Vagina (tissue), 2 donors: Measurements from ENCODE around the gene PDRG1. TPM values are rescaled to one million over a fixed set of nuclear protein-coding genes. Genes with fewer than 3 reads are reported as not detected.

Source experiments
- DNase-seq, 2 donors: peaks; one replicate each; pipeline ENCODE4 v3.0.0-alpha.2; 2017; ENCODE audit errors: extremely low spot score in 2 of 2
- H3K27ac ChIP-seq: fragments of 200-600 bp; sonication (generic); one replicate; pipeline ENCODE4 v1.5.1; 2019
- H3K27me3 ChIP-seq: fragments of 200-600 bp; sonication (generic); one replicate; pipeline ENCODE4 v1.5.1; 2019
- H3K36me3 ChIP-seq, 2 donors: fragments of 200-600 bp; sonication (generic); one replicate each; pipeline ENCODE4 v1.5.1; 2017 to 2019
- H3K4me1 ChIP-seq: fragments of 200-600 bp; sonication (generic); one replicate; pipeline ENCODE4 v1.5.1; 2019
- H3K4me3 ChIP-seq, 2 donors: fragments of 200-600 bp; sonication (generic); 1 replicate in 1 of 2; 2 replicates in 1 of 2; pipeline ENCODE4 v1.5.1; 2016 to 2019
- H3K9me3 ChIP-seq: fragments of 200-600 bp; sonication (generic); one replicate; pipeline ENCODE4 v1.5.1; 2019
- POLR2A ChIP-seq, 2 donors: fragments of 450-650 bp; IDR thresholded peaks; one replicate each; pipeline ENCODE4 v1.6.1; 2017; ENCODE audit warnings: antibody characterized with exemption in 2 of 2, mild to moderate bottlenecking in 2 of 2, moderate library complexity in 2 of 2
- POLR2AphosphoS5 ChIP-seq, 2 donors: sonication (generic); formaldehyde crosslinking; IDR thresholded peaks; one replicate each; pipeline ENCODE4 v1.9.0; 2017; ENCODE audit warnings: antibody characterized with exemption in 2 of 2, mild to moderate bottlenecking in 2 of 2, low read depth in 1 of 2; ENCODE audit not compliant: insufficient read depth in 1 of 2
- intact Hi-C: fragments of 100-400 bp; cut with DNase I; formaldehyde crosslinking; loops from one replicate; pipeline ENCODE4 v1.15.1; 2023
- total RNA-seq: library from RNA; depleted of rRNA; stranded (reverse); fragments of >200 nt; gene quantifications from one replicate; pipeline ENCODE4 v1.2.3, GENCODE V29; 2016
- TF ChIP-seq, protein P1 (sequence below), 3 experiments: fragments of 450-650 bp in 2 of 3; fragments of 200-600 bp in 1 of 3; sonication (generic) in 1 of 3; IDR thresholded peaks; one replicate each; pipeline ENCODE4 v1.5.1; 2017 to 2019; ENCODE audit warnings: antibody characterized with exemption in 3 of 3, mild to moderate bottlenecking in 2 of 3, moderate library complexity in 2 of 3

The PDRG1 gene
- total RNA-seq, 1 donor from 2014 or later = 5.9 TPM

DNA sequence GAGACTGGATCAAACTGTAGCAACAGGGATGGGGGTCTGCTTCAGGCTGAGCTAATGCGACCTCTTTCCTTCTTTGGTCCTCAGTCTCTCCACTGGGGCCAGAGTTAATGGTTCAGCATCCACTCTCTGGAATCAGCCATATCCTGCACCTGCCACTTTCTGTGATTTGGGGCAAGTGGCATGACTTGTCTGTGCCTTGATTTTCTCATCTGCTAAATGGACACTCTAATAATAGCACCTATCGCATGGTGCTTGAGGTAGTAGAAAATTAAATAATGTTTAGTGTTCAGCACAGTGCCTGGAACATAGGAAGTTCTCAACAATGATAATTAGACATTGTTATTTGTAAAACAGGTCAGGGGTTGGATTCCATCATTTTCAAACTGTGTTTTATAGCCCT lies 22.4 kb upstream of the PDRG1 start:
- Histone ChIP-seq H3K36me3 (no peaks in the 10 kb centered on the region), H3K27me3 (no peaks in the 10 kb centered on the region), H3K9me3 (no peaks in the 10 kb centered on the region), H3K4me1 (no peaks in the 10 kb centered on the region), H3K27ac (no peak overlapping the region), H3K4me3 (no peak overlapping the region)
- DNase-seq = no peak
- intact Hi-C loops = no loop called here
- no peak for TF ChIP-seq POLR2AphosphoS5 (IDR thresholded peaks at IDR 0.05; ENCODE audit: insufficient read depth in 1 of 2, low read depth in 1 of 2)
- TF ChIP-seq POLR2A (IDR thresholded peaks at IDR 0.05) = no peak
- TF ChIP-seq, protein P1, sequence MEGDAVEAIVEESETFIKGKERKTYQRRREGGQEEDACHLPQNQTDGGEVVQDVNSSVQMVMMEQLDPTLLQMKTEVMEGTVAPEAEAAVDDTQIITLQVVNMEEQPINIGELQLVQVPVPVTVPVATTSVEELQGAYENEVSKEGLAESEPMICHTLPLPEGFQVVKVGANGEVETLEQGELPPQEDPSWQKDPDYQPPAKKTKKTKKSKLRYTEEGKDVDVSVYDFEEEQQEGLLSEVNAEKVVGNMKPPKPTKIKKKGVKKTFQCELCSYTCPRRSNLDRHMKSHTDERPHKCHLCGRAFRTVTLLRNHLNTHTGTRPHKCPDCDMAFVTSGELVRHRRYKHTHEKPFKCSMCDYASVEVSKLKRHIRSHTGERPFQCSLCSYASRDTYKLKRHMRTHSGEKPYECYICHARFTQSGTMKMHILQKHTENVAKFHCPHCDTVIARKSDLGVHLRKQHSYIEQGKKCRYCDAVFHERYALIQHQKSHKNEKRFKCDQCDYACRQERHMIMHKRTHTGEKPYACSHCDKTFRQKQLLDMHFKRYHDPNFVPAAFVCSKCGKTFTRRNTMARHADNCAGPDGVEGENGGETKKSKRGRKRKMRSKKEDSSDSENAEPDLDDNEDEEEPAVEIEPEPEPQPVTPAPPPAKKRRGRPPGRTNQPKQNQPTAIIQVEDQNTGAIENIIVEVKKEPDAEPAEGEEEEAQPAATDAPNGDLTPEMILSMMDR (IDR thresholded peaks at IDR 0.05) = no peak

DNA sequence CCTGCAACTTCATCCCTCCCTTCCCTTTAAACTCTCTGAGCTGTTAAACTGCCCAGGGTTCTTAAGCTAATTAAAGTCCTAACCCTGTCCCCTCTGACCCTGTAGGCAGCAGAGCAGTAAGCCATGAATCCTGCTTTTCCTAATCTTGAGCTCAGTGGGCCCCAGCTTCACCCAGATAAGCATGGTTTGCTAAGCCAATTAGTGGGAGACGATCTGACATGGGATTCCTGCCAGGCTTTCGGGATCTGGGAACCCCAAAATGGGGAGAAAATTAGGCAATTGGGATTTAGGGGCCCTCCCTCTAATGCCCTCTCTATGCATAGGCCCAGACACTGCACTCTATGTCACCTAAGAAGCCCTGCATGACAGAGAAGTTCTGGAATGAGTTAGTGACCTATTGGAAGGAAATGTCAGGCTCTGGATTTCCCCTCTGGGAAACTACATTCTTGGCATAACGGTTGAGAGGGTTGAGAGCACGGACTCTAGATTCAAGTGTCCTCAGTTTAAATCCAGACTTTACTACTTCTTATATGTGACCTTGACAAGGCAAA lies 20.7 kb upstream of the PDRG1 start:
- Histone ChIP-seq H3K4me1 (peaks cover 4% of the 10 kb centered on the region), H3K27ac (no peak overlapping the region), H3K9me3 (no peaks in the 10 kb centered on the region), H3K27me3 (no peaks in the 10 kb centered on the region), H3K36me3 (no peaks in the 10 kb centered on the region), H3K4me3 (no peak overlapping the region)
- TF ChIP-seq POLR2AphosphoS5 (IDR thresholded peaks at IDR 0.05; ENCODE audit: insufficient read depth in 1 of 2, low read depth in 1 of 2) (no peak), POLR2A (IDR thresholded peaks at IDR 0.05) (no peak)
- TF ChIP-seq, protein P1 (IDR thresholded peaks at IDR 0.05) = no peak
- intact Hi-C loops = no loop called here
- DNase-seq = no peak

DNA sequence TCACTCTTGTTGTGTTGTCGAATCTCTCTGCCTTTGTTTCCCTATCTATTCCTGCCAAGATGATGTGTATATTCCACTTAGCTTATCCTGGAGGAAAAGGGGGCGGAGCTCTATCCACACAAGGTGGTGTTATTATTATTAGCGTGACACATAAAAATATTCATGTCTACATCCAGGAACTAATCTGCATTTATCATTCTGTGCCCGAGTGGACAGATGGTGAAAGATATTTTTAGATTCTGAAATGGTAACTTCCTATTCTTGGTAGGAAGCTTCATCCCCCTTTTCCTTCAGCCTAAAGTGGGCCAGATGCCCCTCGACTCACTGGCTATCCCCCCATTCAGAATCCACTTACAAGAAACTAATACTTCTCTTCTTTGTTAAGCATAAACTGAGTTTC lies 18.1 kb upstream of the PDRG1 start:
- H3K27me3 ChIP-seq = no peaks in the 10 kb centered on the region
- TF ChIP-seq POLR2A (IDR thresholded peaks at IDR 0.05) (no peak), POLR2AphosphoS5 (IDR thresholded peaks at IDR 0.05; ENCODE audit: insufficient read depth in 1 of 2, low read depth in 1 of 2) (no peak)
- TF ChIP-seq, protein P1 (IDR thresholded peaks at IDR 0.05) = no peak
- intact Hi-C loops = no loop called here
- H3K27ac ChIP-seq = no peak overlapping the region
- no peaks in the 10 kb centered on the region for H3K36me3 ChIP-seq
- H3K9me3 ChIP-seq = no peaks in the 10 kb centered on the region
- H3K4me1 ChIP-seq = peaks cover 5% of the 10 kb centered on the region
- no peak for DNase-seq
- H3K4me3 ChIP-seq = no peak overlapping the region

DNA sequence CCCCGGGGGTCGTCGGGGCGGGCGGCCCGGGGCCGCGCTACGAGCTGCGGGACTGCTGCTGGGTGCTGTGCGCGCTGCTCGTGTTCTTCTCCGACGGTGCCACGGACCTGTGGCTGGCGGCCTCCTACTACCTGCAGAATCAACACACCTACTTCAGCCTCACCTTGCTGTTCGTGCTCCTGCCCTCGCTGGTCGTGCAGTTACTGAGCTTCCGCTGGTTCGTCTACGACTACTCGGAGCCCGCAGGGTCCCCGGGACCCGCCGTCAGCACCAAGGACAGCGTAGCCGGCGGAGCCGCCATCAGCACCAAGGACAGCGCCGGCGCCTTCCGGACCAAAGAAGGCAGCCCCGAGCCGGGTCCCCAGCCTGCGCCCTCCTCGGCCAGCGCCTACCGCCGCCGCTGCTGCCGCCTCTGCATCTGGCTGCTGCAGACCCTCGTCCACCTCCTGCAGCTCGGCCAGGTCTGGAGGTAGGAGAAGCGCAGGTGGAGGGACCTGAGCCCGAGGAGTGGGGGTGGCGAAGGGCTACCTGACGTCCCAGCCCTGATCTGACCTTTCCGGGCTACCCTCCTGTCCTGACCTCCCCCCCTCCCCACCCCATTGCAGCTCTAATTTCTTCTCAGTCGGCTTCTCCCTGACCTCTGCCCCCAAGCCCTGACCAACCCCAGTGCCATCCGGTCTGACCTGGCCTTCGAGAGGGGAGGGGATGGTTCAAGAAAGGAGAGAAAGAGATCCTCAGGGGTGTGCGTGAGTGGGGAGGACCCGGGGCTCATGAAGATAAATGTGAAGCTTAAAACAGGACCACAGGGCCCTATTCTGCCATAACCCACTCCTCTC lies 16.7 kb upstream of the PDRG1 start:
- no peaks in the 10 kb centered on the region for H3K9me3 ChIP-seq
- H3K4me1 ChIP-seq = peaks cover 5% of the 10 kb centered on the region
- DNase-seq = no peak
- H3K36me3 ChIP-seq = no peaks in the 10 kb centered on the region
- no peaks in the 10 kb centered on the region for H3K27me3 ChIP-seq
- no peak overlapping the region for H3K27ac ChIP-seq
- no peak overlapping the region for H3K4me3 ChIP-seq
- TF ChIP-seq POLR2A (IDR thresholded peaks at IDR 0.05) (no peak), POLR2AphosphoS5 (IDR thresholded peaks at IDR 0.05; ENCODE audit: insufficient read depth in 1 of 2, low read depth in 1 of 2) (no peak)
- TF ChIP-seq, protein P1 (IDR thresholded peaks at IDR 0.05) = no peak
- intact Hi-C loops = no loop called here

DNA sequence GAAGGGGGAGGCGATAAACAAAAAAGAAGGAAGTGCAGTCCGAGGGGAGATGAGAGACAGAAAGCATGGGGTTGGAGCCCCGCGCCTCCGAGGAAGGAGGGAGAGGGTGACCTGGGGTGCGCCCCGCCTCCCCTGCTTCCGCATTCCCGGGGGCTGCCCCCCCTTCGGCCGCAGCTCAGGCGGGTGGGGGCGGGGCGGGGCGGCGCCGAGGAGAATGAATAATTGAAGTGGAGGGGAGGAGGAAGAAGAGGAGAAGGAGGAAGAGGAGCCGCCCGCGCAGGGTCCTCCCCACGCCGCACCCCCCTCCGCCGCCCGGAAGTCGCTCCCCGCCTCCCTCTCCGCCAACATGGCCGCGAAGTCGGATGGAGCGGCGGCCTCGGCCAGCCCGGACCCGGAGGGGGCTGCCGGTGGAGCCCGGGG lies 16.0 kb upstream of the PDRG1 start, which contains the start of gene XKR7:
Gene XKR7 (plus strand): TSS at position 322 of the 420 bp plus-strand sequence. CDS start 25 bp downstream, at position 347.
- Histone ChIP-seq H3K4me3 (no peak within 1 kb of the TSS), H3K27ac (no peak within 1 kb of the TSS), H3K4me1 (peaks cover 5% of the 10 kb centered on the region), H3K9me3 (no peaks in the 10 kb centered on the region), H3K36me3 (no peaks in the 10 kb centered on the region), H3K27me3 (no peaks in the 10 kb centered on the region)
- DNase-seq = no peak
- no peak for TF ChIP-seq POLR2AphosphoS5 (IDR thresholded peaks at IDR 0.05; ENCODE audit: insufficient read depth in 1 of 2, low read depth in 1 of 2)
- TF ChIP-seq, protein P1 (IDR thresholded peaks at IDR 0.05) = no peak
- TF ChIP-seq POLR2A (IDR thresholded peaks at IDR 0.05) = no peak
- intact Hi-C loops = no loop called here
